Tibial nerve (tissue), 4 donors: ENCODE measurements around the gene BCORL1. TPM values are rescaled to one million over a fixed set of nuclear protein-coding genes. Genes with fewer than 3 reads are reported as not detected.

Source experiments
- DNase-seq, 2 donors: peaks; one replicate each; pipeline ENCODE4 v3.0.0-alpha.2; 2019; ENCODE audit warnings: low spot score in 2 of 2
- H3K27ac ChIP-seq, 4 donors: fragments of 200-600 bp; sonication (generic) in 3 of 4; one replicate each; pipeline ENCODE4 v1.5.1; 2017 to 2019; ENCODE audit warnings: mild to moderate bottlenecking in 1 of 4
- H3K27me3 ChIP-seq, 2 donors: fragments of 200-600 bp; sonication (generic) in 1 of 2; one replicate each; pipeline versions ENCODE4 v1.5.1 to v1.6.0; 2017 to 2019
- H3K36me3 ChIP-seq, 3 donors: fragments of 200-600 bp; sonication (generic); one replicate each; pipeline ENCODE4 v1.5.1; 2018 to 2019
- H3K4me1 ChIP-seq, 4 donors: fragments of 200-600 bp; sonication (generic) in 3 of 4; one replicate each; pipeline ENCODE4 v1.5.1; 2017 to 2019
- H3K4me3 ChIP-seq, 4 donors: fragments of 200-600 bp; sonication (generic) in 3 of 4; one replicate each; pipeline ENCODE4 v1.5.1; 2017 to 2019; ENCODE audit warnings: mild to moderate bottlenecking in 1 of 4, moderate library complexity in 1 of 4
- H3K9me3 ChIP-seq, 4 donors: fragments of 200-600 bp; sonication (generic) in 3 of 4; one replicate each; pipeline ENCODE4 v1.5.1; 2017 to 2019
- CTCF ChIP-seq, 5 experiments: fragments of 200-600 bp in 3 of 5; fragments of 450-650 bp in 2 of 5; sonication (generic) in 3 of 5; IDR thresholded peaks; one replicate each; pipeline ENCODE4 v1.5.1; 2016 to 2019; ENCODE audit warnings: antibody characterized with exemption in 5 of 5, mild to moderate bottlenecking in 3 of 5, moderate library complexity in 2 of 5
- EP300 ChIP-seq, 2 donors: sonication (generic); formaldehyde crosslinking; IDR thresholded peaks; one replicate each; pipeline ENCODE4 v1.6.1; 2017; ENCODE audit warnings: antibody characterized with exemption in 2 of 2, mild to moderate bottlenecking in 1 of 2
- POLR2A ChIP-seq, 2 donors: fragments of 450-650 bp; IDR thresholded peaks; one replicate each; pipeline ENCODE4 v1.6.1; 2017; ENCODE audit warnings: antibody characterized with exemption in 2 of 2, mild to moderate bottlenecking in 2 of 2, moderate library complexity in 2 of 2
- whole genome bisulfite sequencing, 2 donors: methylation state at CpG; one replicate each; pipeline ENCODE4 v1.1.5; 2018; 5-methylcytosine and 5-hydroxymethylcytosine counted together
- total RNA-seq, 4 donors: library from RNA; depleted of rRNA; stranded (reverse); fragments of >200 nt; gene quantifications; one replicate each; pipeline ENCODE4 v1.1.0, GENCODE V29; 2016

The BCORL1 gene
- total RNA-seq, 4 donors from 2014 or later, result 4.7 to 10.0 (median 9.0) TPM

GRCh38 chrX:129980540-129981199 is 1.8 kb upstream of the BCORL1 start:
- peak; percentile 10 to 23 for DNase-seq
- H3K36me3 ChIP-seq, result no peaks in the 10 kb centered on the region
- peak overlapping the region; percentile 64 to 90 (median 82) for H3K27ac ChIP-seq

GRCh38 chrX:129981200-129981553 is 1.3 kb upstream of the BCORL1 start:
- TF ChIP-seq CTCF (IDR thresholded peaks at IDR 0.05), result no peak
- no peak for TF ChIP-seq POLR2A (IDR thresholded peaks at IDR 0.05)
- no peak for TF ChIP-seq EP300 (IDR thresholded peaks at IDR 0.05)
- H3K4me1 ChIP-seq, result peaks cover 0 to 11% (median 0%) of the 10 kb centered on the region in 4 donors
- 0 to 47% methylated on average over 11 to 17 of the region's 17 CpGs for WGBS, 2 donors
- peak overlapping the region in 2 of 4 donors; percentile 55 for H3K4me3 ChIP-seq
- DNase-seq, result peak in 1 of 2 donors; percentile 4
- H3K27ac ChIP-seq, result peak overlapping the region; percentile 64 to 90 (median 82)
- H3K36me3 ChIP-seq, result no peaks in the 10 kb centered on the region
- no peaks in the 10 kb centered on the region for H3K9me3 ChIP-seq
- H3K27me3 ChIP-seq, result no peaks in the 10 kb centered on the region

More at GRCh38 chrX:129980540-129981199, 1.8 kb upstream of the BCORL1 start:
- H3K4me1 ChIP-seq, result peaks cover 0 to 11% (median 0%) of the 10 kb centered on the region in 4 donors
- H3K4me3 ChIP-seq, result peak overlapping the region in 2 of 4 donors; percentile 55
- H3K9me3 ChIP-seq, result no peaks in the 10 kb centered on the region
- WGBS, 2 donors, result 59% methylated on average over 71 of the region's 79 CpGs; no CpG with 5 or more reads in 1 of the 2 donors
- H3K27me3 ChIP-seq, result no peaks in the 10 kb centered on the region
- no peak for TF ChIP-seq CTCF (IDR thresholded peaks at IDR 0.05)
- peak in 1 of 2 donors; percentile 45 for TF ChIP-seq EP300 (IDR thresholded peaks at IDR 0.05)
- TF ChIP-seq POLR2A (IDR thresholded peaks at IDR 0.05), result peak in 1 of 2 donors; percentile 31

GRCh38 chrX:129981752-129982299 is 609 bp upstream of the BCORL1 start:
- Histone ChIP-seq H3K4me1 (peaks cover 0 to 11% (median 0%) of the 10 kb centered on the region in 4 donors), H3K27me3 (no peaks in the 10 kb centered on the region), H3K36me3 (no peaks in the 10 kb centered on the region), H3K4me3 (peak overlapping the region in 2 of 4 donors; percentile 55), H3K9me3 (no peaks in the 10 kb centered on the region), H3K27ac (peak overlapping the region in 3 of 4 donors; percentile 11 to 88 (median 45))
- TF ChIP-seq CTCF (IDR thresholded peaks at IDR 0.05) (no peak), POLR2A (IDR thresholded peaks at IDR 0.05) (no peak), EP300 (IDR thresholded peaks at IDR 0.05) (no peak)
- DNase-seq, result no peak
- WGBS, 2 donors, result 1 to 48% methylated on average over 14 to 25 of the region's 29 CpGs

- no peaks in the 10 kb centered on the region for H3K9me3 ChIP-seq
- H3K36me3 ChIP-seq, result no peaks in the 10 kb centered on the region
- no peaks in the 10 kb centered on the region for H3K27me3 ChIP-seq
- peak in 1 of 2 donors; percentile 4 for DNase-seq
- H3K4me3 ChIP-seq, result no peak overlapping the region
- no peak overlapping the region for H3K27ac ChIP-seq
- H3K4me1 ChIP-seq, result peaks cover 0 to 11% (median 0%) of the 10 kb centered on the region in 4 donors
- WGBS, 2 donors, result 0 to 30% methylated on average over 5 to 25 of the region's 48 CpGs
- TF ChIP-seq POLR2A (IDR thresholded peaks at IDR 0.05) (no peak), CTCF (IDR thresholded peaks at IDR 0.05) (no peak), EP300 (IDR thresholded peaks at IDR 0.05) (no peak)
These were observed 1.2 kb downstream of the BCORL1 start for GRCh38 chrX:129983575-129984110.
